Kidney (tissue), 14 donors: Measurements from ENCODE around the gene RPS6KL1. TPM values are rescaled to one million over a fixed set of nuclear protein-coding genes. Genes with fewer than 3 reads are reported as not detected.

Source experiments
- DNase-seq, 5 donors: peaks; one replicate each; pipeline ENCODE4 v3.0.0-alpha.2; 2013 to 2020
- FAIRE-seq: peaks from 2 replicates; lab custom pipeline; 2012; peaks lifted over from hg19 to GRCh38; lab: Jason Lieb, UNC
- H3K27ac ChIP-seq, 2 donors: one replicate each; pipeline ENCODE4 v1.7.0; 2013; ENCODE audit warnings: low read depth in 2 of 2, low read length in 2 of 2, inconsistent platforms in 1 of 2
- H3K27me3 ChIP-seq: one replicate; pipeline ENCODE4 v1.7.1; 2013; ENCODE audit warnings: low read length, inconsistent platforms; ENCODE audit not compliant: control insufficient read depth, insufficient read depth
- H3K36me3 ChIP-seq, 3 donors: one replicate each; pipeline versions ENCODE4 v1.7.0 to v1.7.1; 2013; ENCODE audit warnings: low read length in 3 of 3, control low read depth in 1 of 3, inconsistent platforms in 1 of 3; ENCODE audit not compliant: insufficient read depth in 3 of 3, control insufficient read depth in 2 of 3
- H3K4me1 ChIP-seq, 3 donors: one replicate each; pipeline versions ENCODE4 v1.7.0 to v1.7.1; 2013; ENCODE audit warnings: low read length in 3 of 3, inconsistent platforms in 1 of 3, low read depth in 1 of 3; ENCODE audit not compliant: control insufficient read depth in 2 of 3, insufficient read depth in 2 of 3
- H3K4me3 ChIP-seq, 3 donors: one replicate each; pipeline versions ENCODE4 v1.7.0 to v1.8.1; 2013; ENCODE audit warnings: low read length in 3 of 3, control low read depth in 1 of 3, inconsistent platforms in 1 of 3
- H3K9ac ChIP-seq, 3 donors: one replicate each; pipeline versions ENCODE4 v1.7.0 to v1.7.1; 2013; ENCODE audit warnings: low read length in 3 of 3, control low read depth in 1 of 3, inconsistent platforms in 1 of 3
- H3K9me3 ChIP-seq, 3 donors: one replicate each; pipeline versions ENCODE4 v1.7.0 to v1.7.1; 2013; ENCODE audit warnings: low read length in 3 of 3, control low read depth in 1 of 3, inconsistent platforms in 1 of 3; ENCODE audit not compliant: control insufficient read depth in 2 of 3, insufficient read depth in 1 of 3
- CTCF ChIP-seq: IDR thresholded peaks from 3 replicates; pipeline ENCODE4 v1.5.1; 2012; ENCODE audit warnings: mild to moderate bottlenecking, moderate library complexity, borderline replicate concordance; ENCODE audit not compliant: insufficient read depth; ENCODE audit errors: extremely low read depth
- intact Hi-C: fragments of 100-400 bp; cut with DNase I; formaldehyde crosslinking; loops from one replicate; pipeline ENCODE4 v1.11.1; 2022
- polyA plus RNA-seq: library from polyadenylated mRNA; stranded (reverse); fragments of 350-450 nt; fragmentation: Illumina TruSeq; extraction: RNeasy Lipid Tissue Mini Kit (QIAGEN cat#74804); gene quantifications from one replicate; pipeline ENCODE4 v1.2.3, GENCODE V29; 2014; ENCODE audit warnings: low read depth, low replicate concordance; ENCODE audit not compliant: insufficient read depth
- total RNA-seq: library from RNA; stranded (reverse); fragmentation: NEBNext Ultra II Directional; extraction: Animal tissue kit (Norgen Biotek cat#: 25700); gene quantifications from one replicate; pipeline ENCODE4 v1.2.1, GENCODE V29; 2021
- donor health status: control.
- donor health status: control.
- donor health status: control.
- donor health status: control.
- donor health status: control.
- donor health status: DM: yes; HTN: yes; CAD: no.
- donor health status: Normal renal cell carcinoma (clear cell type).

RPS6KL1 gene
- total and polyA plus RNA-seq, 2 donors from 2014 or later, result 3.7 to 7.9 TPM

- TF ChIP-seq CTCF, result no peak
- no peak overlapping the region for H3K9ac ChIP-seq
- H3K27me3 ChIP-seq, result no peaks in the 10 kb centered on the region
- intact Hi-C loops, result loop anchor here (10.0 kb wide), 1 partner anchor 142 kb away; no protein-coding TSS in a partner anchor
- H3K27ac ChIP-seq, result no peak overlapping the region
- H3K36me3 ChIP-seq, result no peaks in the 10 kb centered on the region
- H3K4me1 ChIP-seq, result peaks cover 0 to 23% (median 0%) of the 10 kb centered on the region in 3 donors
- FAIRE-seq (no peak), DNase-seq (peak in 1 of 5 donors; percentile 59)
- no peak overlapping the region for H3K4me3 ChIP-seq
- H3K9me3 ChIP-seq, result no peaks in the 10 kb centered on the region
These were observed 19.5 kb upstream of the RPS6KL1 start for GRCh38 chr14:74942608-74943007.

DNA sequence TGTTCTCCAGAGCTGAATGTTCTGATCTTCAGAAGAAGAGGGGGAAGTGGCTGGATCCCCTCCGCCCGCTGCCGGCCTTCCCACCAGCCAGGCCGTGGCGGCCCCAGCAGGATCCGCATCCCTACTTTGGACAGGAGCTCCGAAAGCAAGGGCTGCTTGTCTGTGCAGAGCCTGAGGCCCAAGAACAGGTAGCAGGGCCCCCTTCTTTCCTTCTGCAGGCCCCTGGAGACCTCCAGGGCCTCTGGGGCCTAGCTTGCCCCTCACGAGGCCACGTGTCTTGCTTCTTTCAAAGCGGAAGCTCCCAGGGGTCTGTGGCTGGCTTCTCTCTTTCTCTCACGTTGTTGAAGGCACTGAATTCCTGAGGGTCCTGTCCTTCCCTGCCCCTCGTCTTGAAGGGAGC is 19.1 kb upstream of the RPS6KL1 start:
- intact Hi-C loops, result loop anchor here (10.0 kb wide), 1 partner anchor 143 kb away; no protein-coding TSS in a partner anchor
- no peak for TF ChIP-seq CTCF
- Histone ChIP-seq H3K9ac (no peak overlapping the region), H3K36me3 (no peaks in the 10 kb centered on the region), H3K27me3 (no peaks in the 10 kb centered on the region), H3K9me3 (no peaks in the 10 kb centered on the region), H3K27ac (peak overlapping the region in 1 of 2 donors; percentile 71), H3K4me3 (no peak overlapping the region), H3K4me1 (peaks cover 0 to 23% (median 0%) of the 10 kb centered on the region in 3 donors)
- DNase-seq (no peak), FAIRE-seq (no peak)

- no peaks in the 10 kb centered on the region for H3K36me3 ChIP-seq
- H3K4me3 ChIP-seq, result no peak overlapping the region
- DNase-seq, result peak in 2 of 5 donors; percentile 71 to 85
- no peak overlapping the region for H3K9ac ChIP-seq
- no peak for TF ChIP-seq CTCF
- peak overlapping the region; percentile 57 to 71 for H3K27ac ChIP-seq
- H3K4me1 ChIP-seq, result peaks cover 0 to 21% (median 0%) of the 10 kb centered on the region in 3 donors
- intact Hi-C loops, result loop anchor here (10.0 kb wide), 1 partner anchor 143 kb away; no protein-coding TSS in a partner anchor
- H3K9me3 ChIP-seq, result no peaks in the 10 kb centered on the region
- FAIRE-seq, result no peak
- H3K27me3 ChIP-seq, result no peaks in the 10 kb centered on the region
These were observed 18.6 kb upstream of the RPS6KL1 start for GRCh38 chr14:74941676-74942097.
